IMR-90 (cell line): ENCODE measurements around the gene GSTM3. TPM values are rescaled to one million over a fixed set of nuclear protein-coding genes. Genes with fewer than 3 reads are reported as not detected.

Experiments
- ATAC-seq: fragments of 200-7000 bp; cut with Tn5 transposase; 2 replicates; pipeline ENCODE4 v1.9.1; 2020; ENCODE audit warnings: low read depth, mild to moderate bottlenecking, moderate library complexity
- BruUV-seq: library from RNA; stranded (reverse); fragments of 400-500 nt; replicated peaks from 2 replicates; lab custom pipeline; 2021; lab: Mats Ljungman, UMichigan
- CTCF ChIA-PET: fragments of 300-600 bp; formaldehyde crosslinking; extraction: SDS; loops from one replicate; lab custom pipeline; 2021; ENCODE audit warnings: antibody characterized with exemption; lab: Yijun Ruan, JAX
- POLR2A ChIA-PET: fragments of 300-600 bp; sonication (Branson Sonifier 250); formaldehyde crosslinking; loops from one replicate; lab custom pipeline; 2022; ENCODE audit warnings: antibody characterized with exemption; ENCODE audit not compliant: unreplicated experiment; lab: Charles Lee
- DNase-seq: peaks from one replicate; pipeline ENCODE4 v3.0.0; 2013
- H2AFZ ChIP-seq: replicated peaks from 2 replicates; pipeline ENCODE3; 2013; ENCODE audit warnings: low read length, mild to moderate bottlenecking; ENCODE audit not compliant: poor library complexity
- H2AK5ac ChIP-seq: 2 replicates; pipeline ENCODE4 v1.6.1; 2013; ENCODE audit warnings: low read depth, low read length, inconsistent platforms
- H2AK9ac ChIP-seq: replicated peaks from 2 replicates; pipeline ENCODE3; 2013; ENCODE audit warnings: mild to moderate bottlenecking, low read depth, low read length, moderate library complexity; ENCODE audit not compliant: poor library complexity
- H2BK120ac ChIP-seq: 2 replicates; pipeline ENCODE4 v1.6.1; 2013; ENCODE audit warnings: low read depth, low read length, inconsistent platforms
- H2BK15ac ChIP-seq: 3 replicates; pipeline ENCODE4 v1.6.1; 2013; ENCODE audit warnings: low read depth, low read length, inconsistent platforms
- H2BK20ac ChIP-seq: 2 replicates; pipeline ENCODE4 v1.6.1; 2013; ENCODE audit warnings: low read depth, mild to moderate bottlenecking, inconsistent platforms, low read length, moderate library complexity
- H2BK5ac ChIP-seq: 2 replicates; pipeline ENCODE4 v1.6.1; 2013; ENCODE audit warnings: mild to moderate bottlenecking, low read depth, low read length, inconsistent platforms; ENCODE audit not compliant: poor library complexity, severe bottlenecking
- H3K14ac ChIP-seq: replicated peaks from 2 replicates; pipeline ENCODE4 v1.6.1; 2013; ENCODE audit warnings: low read depth, low read length, inconsistent platforms
- H3K18ac ChIP-seq: 2 replicates; pipeline ENCODE4 v1.6.1; 2013; ENCODE audit warnings: low read depth, low read length, control low read depth
- H3K23ac ChIP-seq: 2 replicates; pipeline ENCODE4 v1.6.1; 2013; ENCODE audit warnings: low read depth, low read length, inconsistent platforms
- H3K27ac ChIP-seq: 2 replicates; pipeline ENCODE4 v1.5.1; 2013; ENCODE audit warnings: mild to moderate bottlenecking, control low read depth, low read length; ENCODE audit not compliant: insufficient read depth
- H3K27me3 ChIP-seq: 2 replicates; pipeline ENCODE4 v1.6.1; 2013; ENCODE audit warnings: low read length; ENCODE audit not compliant: control insufficient read depth, insufficient read depth
- H3K36me3 ChIP-seq: 2 replicates; pipeline ENCODE4 v1.6.1; 2013; ENCODE audit warnings: low read length, mixed read lengths; ENCODE audit not compliant: control insufficient read depth, insufficient read depth
- H3K4ac ChIP-seq: 2 replicates; pipeline ENCODE4 v1.6.1; 2013; ENCODE audit warnings: low read depth, low read length, inconsistent platforms
- H3K4me1 ChIP-seq: 2 replicates; pipeline ENCODE4 v1.6.1; 2013; ENCODE audit warnings: low read length, mixed read lengths; ENCODE audit not compliant: control insufficient read depth, insufficient read depth
- H3K4me2 ChIP-seq: 2 replicates; pipeline ENCODE4 v1.6.1; 2013; ENCODE audit warnings: low read depth, mild to moderate bottlenecking, control low read depth, low read length, moderate library complexity
- H3K4me3 ChIP-seq: 2 replicates; pipeline ENCODE4 v1.5.1; 2013; ENCODE audit warnings: low read depth, mild to moderate bottlenecking, control low read depth, low read length, moderate library complexity; ENCODE audit not compliant: insufficient read depth
- H3K56ac ChIP-seq: 2 replicates; pipeline ENCODE4 v1.6.1; 2013; ENCODE audit warnings: low read length, inconsistent platforms; ENCODE audit not compliant: insufficient read depth; ENCODE audit errors: extremely low read depth
- H3K79me1 ChIP-seq, 2 experiments: 2 replicates each; pipeline ENCODE4 v1.6.1; 2013; ENCODE audit warnings: low read length in 2 of 2, inconsistent platforms in 1 of 2, low read depth in 1 of 2
- H3K9ac ChIP-seq: 2 replicates; pipeline ENCODE4 v1.6.1; 2013; ENCODE audit warnings: low read depth, low read length, control low read depth
- H3K9me1 ChIP-seq: 2 replicates; pipeline ENCODE4 v1.6.1; 2013; ENCODE audit warnings: low read length, inconsistent platforms; ENCODE audit not compliant: insufficient read depth
- H3K9me3 ChIP-seq: 2 replicates; pipeline ENCODE4 v1.6.1; 2013; ENCODE audit warnings: low read length; ENCODE audit not compliant: control insufficient read depth, insufficient read depth
- H4K20me1 ChIP-seq: 2 replicates; pipeline ENCODE4 v1.6.1; 2013; ENCODE audit warnings: low read length, inconsistent platforms; ENCODE audit not compliant: insufficient read depth
- H4K5ac ChIP-seq: 2 replicates; pipeline ENCODE4 v1.6.1; 2013; ENCODE audit warnings: mild to moderate bottlenecking, low read depth, low read length, control low read depth
- H4K8ac ChIP-seq, 2 experiments: 2 replicates each; pipeline ENCODE4 v1.6.1; 2013; ENCODE audit warnings: low read depth in 2 of 2, low read length in 2 of 2, control low read depth in 1 of 2, inconsistent platforms in 1 of 2
- H4K91ac ChIP-seq: 2 replicates; pipeline ENCODE4 v1.6.1; 2013; ENCODE audit warnings: low read depth, low read length, inconsistent platforms; ENCODE audit not compliant: insufficient read depth
- BHLHE40 ChIP-seq: fragments of 150-350 bp; IDR thresholded peaks from 2 replicates; pipeline ENCODE4 v1.6.1; 2016; ENCODE audit warnings: mild to moderate bottlenecking, low read depth, low read length
- CHD1 ChIP-seq: IDR thresholded peaks from 2 replicates; pipeline ENCODE4 v1.6.1; 2012; ENCODE audit warnings: low read depth, low read length, improper control_type of control experiment
- CTCF ChIP-seq: conservative IDR thresholded peaks from 2 replicates; pipeline ENCODE4 v1.5.1; 2012; ENCODE audit warnings: mild to moderate bottlenecking, low read depth, low read length, improper control_type of control experiment
- MAFK ChIP-seq: IDR thresholded peaks from 2 replicates; pipeline ENCODE4 v1.6.1; 2012; ENCODE audit warnings: low read depth, low read length, improper control_type of control experiment
- RAD21 ChIP-seq: IDR thresholded peaks from 2 replicates; pipeline ENCODE4 v1.6.1; 2012; ENCODE audit warnings: low read length, improper control_type of control experiment
- RCOR1 ChIP-seq: IDR thresholded peaks from 2 replicates; pipeline ENCODE4 v1.6.1; 2012; ENCODE audit warnings: mild to moderate bottlenecking, low read length, improper control_type of control experiment; ENCODE audit not compliant: insufficient replicate concordance
- USF2 ChIP-seq: fragments of 150-350 bp; IDR thresholded peaks from 2 replicates; pipeline ENCODE4 v1.6.1; 2017; ENCODE audit warnings: mild to moderate bottlenecking, antibody characterized with exemption, low read length, low read depth
- WGBS, 2 experiments: methylation state at CpG; one replicate each; pipeline versions ENCODE4 v1.1.5 to v1.1.7; 2013; ENCODE audit warnings: missing lambda C conversion rate in 2 of 2; ENCODE audit not compliant: insufficient read length in 1 of 2; ENCODE audit errors: extremely low coverage in 2 of 2; 5-methylcytosine and 5-hydroxymethylcytosine counted together
- dilution Hi-C: fragments of 300-500 bp; cut with HindIII; formaldehyde crosslinking; loops from one replicate; pipeline ENCODE4 v1.14.3; 2018; ENCODE audit warnings: low sequenced_read_pairs; ENCODE audit not compliant: unreplicated experiment
- in situ Hi-C: fragments of 300-500 bp; cut with MboI; formaldehyde crosslinking; loops from 3 replicates; pipeline ENCODE4 v1.14.3; 2019; ENCODE audit warnings: low sequenced_read_pairs, inconsistent platforms, mixed read lengths
- intact Hi-C: fragments of 100-400 bp; cut with micrococcal nuclease; formaldehyde crosslinking; loops from 2 replicates; pipeline ENCODE4 v1.10.0; 2022
- polyA plus RNA-seq, 3 experiments: library from polyadenylated mRNA; depleted of rRNA; stranded (reverse); fragments of >200 nt; gene quantifications; 2 replicates each; pipeline ENCODE4 v1.2.3, GENCODE V29; 2012; ENCODE audit warnings: low replicate concordance in 1 of 3
- total RNA-seq: library from RNA; depleted of rRNA; stranded (reverse); fragments of >200 nt; gene quantifications from 2 replicates; pipeline ENCODE4 v1.2.3, GENCODE V29; 2012

GSTM3 gene
- total and polyA plus RNA-seq, 2 of the 4 experiments (the other 2 are of a cell fraction): 102 to 131 TPM

- H2BK20ac ChIP-seq: peak overlapping the region; percentile 72
- H3K27me3 ChIP-seq: no peaks in the 10 kb centered on the region
- peak overlapping the region; percentile 27 for H3K18ac ChIP-seq
- H3K36me3 ChIP-seq: no peaks in the 10 kb centered on the region
- H2AK5ac ChIP-seq: peak overlapping the region; percentile 20
- no peaks in the 10 kb centered on the region for H3K9me3 ChIP-seq
- H3K27ac ChIP-seq: no peak overlapping the region
- BruUV-seq: no TSS peak
- H3K56ac ChIP-seq: no peak overlapping the region
- H3K14ac ChIP-seq: peak overlapping the region; percentile 20
- H3K79me1 ChIP-seq: no peaks in the 10 kb centered on the region
- POLR2A ChIA-PET: no interaction called here
- no peak overlapping the region for H2BK5ac ChIP-seq
- H4K5ac ChIP-seq: peak overlapping the region; percentile 66
- peak overlapping the region; percentile 41 for H4K91ac ChIP-seq
- in situ Hi-C loops (loop anchor here (5.0 kb wide), 2 partner anchors 130 to 225 kb away; partner anchors contain the start of gene GNAI3), intact Hi-C loops (no loop called here), dilution Hi-C loops (no loop called here)
- H3K4me3 ChIP-seq: no peak overlapping the region
- peak overlapping the region; percentile 65; the same call in 2 of the 3 replicates for H2BK15ac ChIP-seq
- H4K8ac ChIP-seq: peak overlapping the region; percentile 18 to 80; a peak in 2 of 4 replicates
- H3K4me2 ChIP-seq: no peak overlapping the region
- no peak for TF ChIP-seq MAFK
- TF ChIP-seq USF2: peak; percentile 42; the same call in 1 of the 2 replicates
- TF ChIP-seq BHLHE40: no peak
- no peak for TF ChIP-seq CHD1
- no peak for TF ChIP-seq CTCF
- TF ChIP-seq RAD21: no peak
- TF ChIP-seq RCOR1: no peak
- H4K20me1 ChIP-seq: no peaks in the 10 kb centered on the region
- H2BK120ac ChIP-seq: peak overlapping the region; percentile 71
- no peak for ATAC-seq
- no peak for DNase-seq
- H3K9ac ChIP-seq: no peak overlapping the region
- H3K23ac ChIP-seq: peak overlapping the region; percentile 16; the same call in 1 of the 2 replicates
- WGBS, 2 experiments: 83% methylated on average over 1 of the region's 10 CpGs; no CpG with 5 or more reads in 1 of the 2 experiments
- peak overlapping the region; percentile 39 for H2AFZ ChIP-seq
- H3K4ac ChIP-seq: peak overlapping the region; percentile 17
- H3K4me1 ChIP-seq: peaks cover 18% of the 10 kb centered on the region
- peak overlapping the region; percentile 82 for H2AK9ac ChIP-seq
- H3K9me1 ChIP-seq: peaks cover 16% of the 10 kb centered on the region; the same call in 1 of the 2 replicates
- CTCF ChIA-PET: interaction anchor here (1.1 to 4.5 kb wide), 5 partner anchors 126 to 217 kb away, joined by 3 to 63 read pairs (median 5); no protein-coding TSS in a partner anchor
These were observed 31.1 kb upstream of the GSTM3 start for GRCh38 chr1:109771712-109772657.
